HG03457 (cell line): ENCODE results near the gene ECI2.
"Not testable (repeated sequence)": the region's sequence is repeated elsewhere in the genome, so short reads cannot be mapped to it uniquely, and the experiment has no call there.

Experiments used
- ATAC-seq: cut with Tn5 transposase; IDR thresholded peaks from one replicate; pipeline ENCODE4 v1.9.1; 2021; ENCODE audit warnings: moderate number of reproducible peaks; ENCODE audit not compliant: unreplicated experiment

The ECI2 gene

DNA sequence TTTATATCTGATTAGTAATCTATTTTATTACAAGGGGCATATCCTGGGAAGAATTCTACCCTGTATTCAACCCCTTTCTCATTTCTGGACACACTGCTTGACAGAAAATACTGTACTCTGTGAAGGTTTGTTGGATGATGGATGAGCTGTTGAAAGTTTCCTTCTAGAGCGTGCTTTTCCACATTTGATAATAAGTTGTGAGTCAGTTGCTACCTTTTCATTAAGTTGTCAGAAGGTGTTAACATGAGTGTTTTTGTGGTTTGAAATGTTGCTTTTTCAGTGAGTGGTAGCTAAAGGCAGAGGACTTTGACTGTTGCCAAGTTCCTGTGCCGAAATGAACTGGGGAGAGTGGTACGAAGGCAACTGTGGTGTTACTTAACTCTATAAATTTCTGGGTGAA is 3.9 kb upstream of the ECI2 start:
- ATAC-seq: no peak

DNA sequence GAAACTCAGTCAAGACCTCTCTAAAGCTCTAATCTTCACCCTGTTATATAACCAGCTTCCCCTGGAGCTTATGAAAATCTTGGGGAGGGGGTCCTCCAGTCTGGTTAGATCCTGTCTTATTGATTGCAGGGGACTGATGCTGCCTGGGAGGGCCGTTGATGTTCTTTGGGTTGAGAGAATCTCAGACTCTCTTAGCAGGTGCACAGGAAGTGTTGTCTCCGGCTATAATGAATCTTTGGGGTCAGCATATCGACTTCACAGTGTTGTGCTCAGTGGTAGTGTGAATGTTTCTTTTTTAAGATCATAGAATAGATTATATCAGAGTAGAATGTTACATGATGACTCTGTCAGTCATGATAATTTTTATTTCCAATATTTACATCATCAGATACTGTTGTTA is 2.8 kb upstream of the ECI2 start:
- no peak for ATAC-seq

DNA sequence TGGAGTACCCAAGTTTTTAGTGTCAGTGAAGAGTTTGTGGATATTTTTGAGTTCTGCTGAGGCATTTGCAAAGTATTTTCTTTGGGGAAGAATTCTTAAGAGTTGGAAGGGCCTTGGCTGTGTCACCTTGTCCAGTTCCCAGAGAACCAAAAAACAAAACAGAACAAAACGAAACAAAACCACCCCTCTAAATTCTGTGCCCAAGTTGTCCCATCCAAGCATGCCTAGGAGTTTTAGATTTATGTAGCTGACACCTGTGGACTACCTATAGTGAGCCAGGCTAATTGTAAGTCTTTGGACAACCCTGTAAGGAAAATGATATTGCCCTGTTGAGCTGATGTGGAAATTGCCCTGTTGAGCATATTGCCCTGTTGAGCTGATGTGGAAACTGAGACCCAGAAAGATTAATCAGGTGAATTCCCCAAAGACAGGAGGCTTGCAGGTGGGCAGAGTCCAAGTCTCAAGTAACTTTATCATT is 1.0 kb upstream of the ECI2 start:
- no peak for ATAC-seq

DNA sequence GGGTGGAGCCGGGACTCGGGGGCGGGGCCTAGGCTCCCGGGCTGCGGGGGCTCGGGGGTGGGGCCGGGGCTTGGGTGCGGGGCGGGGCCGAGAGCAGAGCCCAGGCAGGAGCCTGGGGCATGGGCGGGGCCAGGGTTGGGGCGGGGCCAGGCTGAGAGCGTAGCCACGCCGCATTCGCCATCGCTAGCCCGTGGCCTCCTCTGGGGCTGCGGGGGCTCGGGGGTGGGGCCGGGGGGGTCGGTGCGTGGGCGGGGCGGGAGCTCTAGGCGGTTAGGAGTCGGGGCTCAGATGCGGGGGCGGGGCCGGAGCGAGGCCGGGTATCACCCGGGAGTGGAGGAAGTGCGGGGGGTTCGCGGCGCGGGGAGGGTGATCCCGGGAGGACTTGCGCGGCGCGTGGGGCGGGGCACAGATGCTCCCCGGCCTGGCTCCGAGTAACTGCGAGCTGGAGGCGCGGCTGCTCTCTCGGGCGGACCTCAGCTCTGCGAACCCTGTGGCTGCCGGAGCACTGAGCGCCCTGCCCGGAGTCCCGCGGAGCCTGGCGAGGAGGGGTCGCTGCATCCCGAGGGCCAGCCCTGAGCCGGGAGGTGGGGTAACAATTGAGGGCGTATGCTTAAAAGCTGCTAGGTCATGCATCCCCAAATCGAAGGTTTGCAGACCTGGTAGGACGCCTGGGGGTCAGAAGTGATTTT is 434 bp upstream of the ECI2 start:
- peak; percentile 51 for ATAC-seq

DNA sequence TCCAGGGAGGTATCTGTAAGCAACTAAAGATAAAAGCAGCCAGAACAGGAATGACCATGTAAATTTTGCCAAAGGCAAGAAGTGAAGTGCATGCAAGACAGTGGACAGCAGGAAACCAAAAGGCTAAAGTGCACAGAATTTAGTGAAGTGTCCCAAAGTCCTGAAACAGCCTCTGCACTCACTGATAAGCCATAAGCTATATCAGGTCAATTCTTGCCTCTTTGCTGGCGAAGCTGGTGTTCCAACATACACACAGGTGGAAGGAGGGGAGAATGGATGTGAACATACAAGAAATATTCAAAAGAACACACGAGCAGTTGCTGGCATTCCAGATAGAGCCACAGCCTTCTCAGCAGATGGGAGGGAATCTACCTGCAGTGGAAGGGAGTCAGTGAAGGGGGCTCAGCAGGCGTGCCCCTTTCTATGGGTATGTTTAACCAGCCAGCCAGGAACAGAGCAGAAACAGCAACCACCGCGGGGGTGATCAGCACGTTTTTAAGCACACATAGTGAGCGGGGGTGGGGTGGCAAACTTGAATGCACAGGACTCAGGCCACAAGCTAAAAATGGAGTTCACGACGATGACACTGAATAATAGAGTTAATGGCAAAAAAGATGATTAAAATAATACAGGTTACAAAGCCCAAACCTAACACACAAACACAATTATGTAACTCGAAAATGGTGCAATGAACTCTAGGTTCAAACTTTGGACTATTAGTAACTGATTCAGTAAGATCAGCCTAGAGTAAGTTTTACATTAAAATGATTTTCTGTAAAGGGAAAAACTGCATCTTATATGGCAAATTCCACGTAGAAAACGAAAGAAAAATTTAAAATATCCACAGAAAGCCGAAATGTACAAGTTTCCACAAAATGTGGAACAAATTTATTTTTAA is 1.2 kb downstream of the ECI2 start:
- no peak for ATAC-seq

DNA sequence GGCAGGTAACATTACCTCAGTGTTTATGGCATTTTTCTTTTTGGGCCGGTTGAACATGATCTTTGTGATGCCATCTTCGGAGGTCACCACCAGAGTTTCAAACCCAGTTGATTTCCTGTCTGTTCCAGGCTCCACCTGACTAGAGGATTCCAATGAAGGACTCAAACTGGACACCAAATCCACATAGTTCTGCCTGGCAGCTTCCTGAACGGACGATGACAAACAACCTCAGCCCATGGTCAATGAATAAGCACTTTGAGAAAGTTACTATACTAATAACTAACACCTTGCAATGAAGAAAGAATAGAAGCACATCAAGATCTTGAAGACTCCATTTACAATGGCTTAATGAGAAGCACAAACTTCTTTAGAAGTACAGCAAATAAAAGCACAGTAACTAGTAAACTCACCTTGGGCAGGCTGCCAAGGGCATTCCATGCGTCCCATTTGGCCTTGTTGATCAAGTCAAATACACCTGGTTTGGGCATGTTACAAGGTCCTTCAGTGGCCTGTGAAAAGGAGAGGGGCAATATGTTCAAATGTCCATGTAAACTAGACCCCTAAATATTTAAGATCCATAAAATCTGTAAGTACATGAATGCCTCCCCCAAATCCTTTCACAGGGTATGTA is 4.9 kb downstream of the ECI2 start:
- no peak for ATAC-seq

DNA sequence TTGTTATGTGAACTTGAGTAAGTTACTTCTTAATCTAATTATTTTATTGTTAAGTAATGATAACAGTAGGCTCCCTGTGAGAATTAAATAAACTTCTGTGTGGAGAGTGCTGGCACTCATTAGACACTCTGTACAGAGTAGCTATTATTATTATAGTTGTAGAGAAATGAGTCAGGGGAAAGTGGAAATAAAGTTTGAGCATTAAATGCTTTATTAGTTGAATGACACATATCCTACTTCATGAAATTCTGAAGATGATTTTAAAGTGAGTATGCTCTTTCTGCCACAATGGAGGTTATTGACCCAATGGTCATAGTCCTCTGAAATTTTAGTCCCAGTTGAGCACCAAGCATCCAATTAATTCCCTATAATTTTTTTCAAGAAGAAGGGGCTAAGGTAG is 5.9 kb downstream of the ECI2 start:
- no peak for ATAC-seq

DNA sequence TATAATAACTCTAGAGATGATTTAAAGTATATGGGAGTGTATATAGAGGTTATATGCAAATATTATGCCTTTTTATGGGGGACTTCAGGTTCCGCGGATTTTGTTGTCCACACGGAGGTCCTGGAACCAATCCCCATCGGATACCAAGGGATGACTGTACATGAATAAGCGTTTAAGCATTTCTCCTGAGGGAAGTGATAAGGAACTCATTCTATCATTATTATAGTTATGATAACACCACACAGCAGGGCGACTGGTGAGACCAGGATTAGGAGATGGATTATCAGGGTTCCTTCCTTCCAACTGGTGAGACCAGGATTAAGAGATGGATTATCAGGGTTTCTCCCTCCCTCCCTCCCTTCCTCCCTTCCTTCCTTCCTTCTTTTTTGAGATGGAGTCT is 6.6 kb downstream of the ECI2 start:
- ATAC-seq: no peak

DNA sequence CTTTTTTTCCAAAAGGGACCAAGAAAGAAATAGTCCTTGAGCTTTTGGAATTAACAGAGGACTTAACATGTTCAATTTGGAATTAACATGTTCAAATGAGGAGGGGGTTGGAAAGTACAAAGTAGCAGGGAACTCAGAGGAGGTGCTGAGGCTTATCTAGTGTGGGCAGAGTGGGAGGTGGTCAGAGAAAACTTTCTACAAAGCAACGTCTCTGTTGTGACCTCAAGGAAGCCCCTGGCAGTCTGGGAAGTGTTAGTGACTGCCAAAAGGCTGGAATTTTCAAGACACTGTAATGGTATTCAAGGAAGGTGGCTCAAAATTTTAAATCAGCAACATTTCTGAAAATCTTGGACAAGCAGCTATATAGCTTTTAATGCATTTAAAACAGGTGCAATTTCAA is 7.3 kb downstream of the ECI2 start:
- no peak for ATAC-seq

DNA sequence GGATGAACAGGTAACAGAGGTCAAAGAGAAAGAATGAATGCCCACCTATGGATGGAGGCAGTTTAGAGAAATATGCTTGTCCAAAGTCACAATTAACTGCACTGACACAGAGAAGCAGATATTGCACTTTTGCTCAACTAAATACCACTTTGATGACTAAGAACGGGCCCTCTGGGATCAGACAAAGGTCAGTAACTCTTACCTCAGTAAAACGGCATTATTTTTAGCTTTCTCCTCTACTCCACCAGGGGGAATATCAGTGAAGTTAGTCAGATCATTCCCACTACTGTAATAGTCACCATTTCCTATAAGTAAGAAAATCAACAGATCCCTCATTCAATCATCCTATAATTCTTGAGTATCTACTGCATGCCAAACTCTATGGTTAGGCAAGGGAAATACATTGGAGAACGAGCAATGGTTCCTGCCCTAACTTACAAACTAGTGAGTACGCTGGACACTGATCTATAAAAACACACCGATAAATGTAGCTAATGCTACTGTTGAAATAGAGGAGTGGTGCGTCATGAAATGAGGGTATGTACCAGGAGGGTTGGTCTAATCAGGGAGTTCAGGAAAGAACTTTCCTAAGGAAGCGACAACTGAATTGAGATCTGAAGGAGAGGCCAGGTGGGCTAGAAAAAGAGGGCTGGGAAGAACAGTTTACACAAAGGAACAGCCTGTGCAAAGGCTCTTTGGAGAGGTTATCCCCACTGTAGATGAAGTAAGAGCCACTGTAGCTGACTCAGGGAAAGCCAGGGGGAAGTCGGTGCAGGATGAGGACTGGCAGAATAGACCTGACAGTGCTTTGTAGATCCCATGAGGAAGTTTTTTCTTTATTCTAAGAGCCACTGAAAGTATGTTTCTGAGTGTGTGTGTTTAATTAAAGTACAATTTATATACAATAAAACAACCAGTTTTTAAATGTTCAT is 9.2 kb downstream of the ECI2 start:
- no peak for ATAC-seq

DNA sequence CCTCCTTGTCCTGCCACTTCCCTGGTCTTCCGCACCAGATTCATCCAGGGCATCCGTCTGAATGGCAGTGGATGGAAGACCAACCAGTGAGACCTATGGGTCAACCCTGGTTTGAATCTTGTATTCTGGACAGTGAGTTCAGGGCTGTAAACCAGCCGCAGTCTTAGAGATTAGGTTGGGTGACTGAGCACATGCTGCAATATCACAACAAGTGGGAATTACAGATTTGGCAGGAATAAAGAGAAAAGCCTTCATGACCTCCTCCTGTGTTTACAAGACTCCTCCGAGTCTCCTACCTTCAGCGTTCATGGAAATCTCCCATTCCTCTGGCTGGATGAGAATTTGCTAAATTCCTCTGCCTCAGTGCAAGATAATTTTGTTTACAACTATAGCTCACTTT is 9.9 kb downstream of the ECI2 start:
- ATAC-seq: no peak

DNA sequence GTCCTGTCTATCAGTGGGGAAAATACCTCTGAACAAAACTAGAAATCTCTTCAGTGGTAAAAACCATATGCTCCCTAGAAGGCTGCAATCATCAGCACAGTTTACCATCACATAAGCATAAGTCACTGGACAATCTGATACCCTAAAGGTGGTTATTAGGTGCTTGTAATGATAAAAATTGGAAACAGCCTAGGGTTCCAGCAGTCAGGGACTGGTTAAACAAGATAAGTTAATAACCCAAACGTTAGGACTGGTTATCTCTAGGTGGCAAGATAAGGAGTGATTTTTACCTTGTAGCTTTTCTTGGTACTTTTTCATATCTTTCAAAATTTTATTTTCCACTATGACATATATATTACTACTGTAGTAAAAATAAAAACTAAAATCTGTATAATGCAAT is 11.0 kb downstream of the ECI2 start:
- no peak for ATAC-seq

DNA sequence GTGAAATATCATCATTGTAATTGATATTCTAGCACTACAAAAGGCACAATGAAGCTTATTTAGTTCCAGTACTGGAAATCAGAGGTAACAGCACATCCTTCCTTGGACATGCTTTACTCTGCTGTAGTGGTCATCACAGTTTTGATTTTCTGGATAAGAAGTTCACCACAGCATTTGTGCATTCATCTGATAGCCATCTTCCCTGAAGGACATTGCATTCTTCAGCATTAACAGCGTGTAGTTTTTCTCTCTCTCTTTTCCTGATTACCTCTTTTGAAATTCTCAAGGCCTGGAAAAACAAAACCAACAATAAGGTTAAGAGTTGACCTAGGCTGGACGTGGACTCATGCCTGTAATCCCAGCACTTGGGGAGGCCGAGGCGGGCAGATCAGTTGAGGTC is 19.6 kb downstream of the ECI2 start:
- no peak for ATAC-seq

DNA sequence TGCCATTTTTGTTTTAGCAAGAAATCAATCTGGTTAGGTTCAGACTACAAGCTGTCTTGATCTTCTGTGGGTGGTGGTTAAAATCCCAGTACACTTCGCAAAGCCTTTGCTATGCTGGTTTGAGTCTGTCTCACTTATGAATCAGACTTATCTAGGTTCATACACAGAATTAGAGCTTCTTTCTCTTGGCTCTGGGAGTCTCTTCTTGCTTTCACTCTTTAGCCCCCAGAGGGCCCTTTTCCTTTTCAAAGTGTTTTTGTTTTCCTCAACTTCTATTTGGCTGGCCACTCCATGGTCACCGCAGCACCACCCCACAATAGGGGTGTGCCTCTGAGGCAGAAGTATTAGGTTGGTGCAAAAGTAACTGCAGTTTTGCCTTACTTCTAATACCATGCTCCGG is 21.3 kb downstream of the ECI2 start:
- ATAC-seq: no peak

DNA sequence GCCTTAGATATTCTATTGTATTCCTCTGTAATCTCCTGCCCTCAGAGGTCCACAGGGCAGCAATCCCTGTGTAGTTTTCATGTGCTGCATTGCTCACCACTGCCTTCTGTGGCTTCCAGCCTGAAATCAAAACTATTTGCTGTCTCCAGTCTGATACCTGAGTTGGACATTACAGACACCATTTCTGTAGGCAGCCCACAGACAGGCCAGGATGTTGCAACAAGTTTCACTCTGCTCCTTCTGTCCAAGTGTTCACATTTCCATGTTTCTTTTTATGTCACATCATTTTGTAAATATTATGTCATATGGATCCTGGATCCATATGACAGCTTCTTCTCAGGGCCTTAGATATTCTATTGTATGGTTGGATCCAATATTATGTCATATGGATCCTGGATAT is 21.7 kb downstream of the ECI2 start:
- ATAC-seq: no peak

DNA sequence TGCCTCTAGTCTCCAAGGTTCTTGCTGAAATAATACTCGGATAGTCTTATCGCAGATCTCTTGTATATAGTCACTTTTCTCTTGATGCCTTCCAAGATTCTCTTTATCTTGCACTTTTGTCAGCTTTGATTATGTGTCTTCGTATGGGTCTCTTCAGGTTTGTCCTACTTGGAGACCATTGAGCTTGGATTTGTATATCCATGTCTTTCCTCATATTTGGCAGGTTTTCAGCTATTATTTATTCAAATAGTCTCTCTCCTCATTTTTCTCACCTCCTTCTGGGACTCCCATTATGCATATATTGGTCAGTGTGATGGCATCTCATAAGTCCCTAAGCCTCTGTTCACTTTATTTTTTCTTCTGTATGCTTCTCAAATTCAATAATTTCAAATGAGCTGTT is 23.0 kb downstream of the ECI2 start:
- no peak for ATAC-seq

DNA sequence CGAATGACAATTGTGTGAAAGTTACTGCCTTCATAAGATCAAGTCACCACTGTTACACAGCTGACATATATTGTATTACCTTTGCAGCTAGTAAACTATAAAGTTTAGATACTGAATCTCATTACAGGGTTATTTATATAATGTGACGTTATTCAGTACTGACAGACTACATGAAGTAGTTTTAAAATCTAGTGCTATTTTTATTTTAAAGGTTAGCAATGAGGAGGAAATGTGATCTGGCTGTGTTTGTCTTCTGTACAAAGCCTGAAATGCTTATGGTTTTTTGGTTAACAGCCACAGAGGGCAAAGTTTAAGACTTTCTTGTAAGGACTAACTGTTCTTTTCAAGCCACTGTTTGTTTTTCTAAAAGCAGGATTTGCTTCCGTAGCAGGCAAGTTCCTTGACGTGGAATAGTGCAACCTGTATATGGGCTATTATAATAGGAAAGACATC is 26.0 kb downstream of the ECI2 start:
- not testable (repeated sequence) for ATAC-seq

DNA sequence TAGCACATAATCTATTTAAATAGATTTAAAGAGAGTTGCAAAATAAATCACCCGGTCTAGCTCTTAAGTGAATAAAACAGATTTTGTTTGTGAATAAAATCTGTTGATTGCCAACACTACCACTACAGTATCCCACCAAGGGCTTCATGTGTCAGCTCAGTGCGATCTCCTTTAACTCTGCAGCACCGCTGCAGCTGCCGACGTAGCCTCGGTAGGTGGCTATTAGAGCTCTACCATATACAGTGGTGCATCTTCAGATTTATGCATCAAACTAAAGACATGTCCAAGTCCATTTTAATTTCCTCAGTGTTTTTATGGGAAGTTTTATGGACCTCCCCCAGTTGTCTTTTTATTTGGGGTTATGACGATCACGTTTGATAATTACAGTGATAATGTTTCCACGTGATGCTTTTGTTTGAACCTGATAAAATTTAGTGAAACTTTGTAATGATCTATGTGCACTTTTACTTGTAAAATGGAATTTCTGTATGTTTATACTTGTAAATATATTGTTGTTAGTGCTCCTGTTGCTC is 26.7 kb downstream of the ECI2 start:
- ATAC-seq: no peak

DNA sequence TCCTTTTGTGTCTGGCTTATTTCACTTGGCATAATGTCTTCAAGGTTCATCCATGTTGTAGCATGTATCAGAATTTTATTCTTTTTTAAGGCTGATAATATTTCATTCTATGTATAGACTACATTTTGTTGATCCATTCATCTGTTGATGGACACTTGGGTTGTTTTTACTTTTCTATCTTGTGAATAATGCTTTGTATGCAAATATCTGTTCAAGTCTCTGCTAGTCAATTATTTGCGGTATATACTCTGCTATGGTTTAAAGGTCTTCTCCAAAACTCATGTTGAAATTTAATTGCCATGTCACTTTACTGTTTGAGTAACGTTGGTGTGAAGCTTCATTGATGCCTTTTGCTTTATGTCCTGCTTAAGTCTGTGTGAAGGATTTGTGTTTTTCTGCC is 27.5 kb downstream of the ECI2 start:
- no peak for ATAC-seq

DNA sequence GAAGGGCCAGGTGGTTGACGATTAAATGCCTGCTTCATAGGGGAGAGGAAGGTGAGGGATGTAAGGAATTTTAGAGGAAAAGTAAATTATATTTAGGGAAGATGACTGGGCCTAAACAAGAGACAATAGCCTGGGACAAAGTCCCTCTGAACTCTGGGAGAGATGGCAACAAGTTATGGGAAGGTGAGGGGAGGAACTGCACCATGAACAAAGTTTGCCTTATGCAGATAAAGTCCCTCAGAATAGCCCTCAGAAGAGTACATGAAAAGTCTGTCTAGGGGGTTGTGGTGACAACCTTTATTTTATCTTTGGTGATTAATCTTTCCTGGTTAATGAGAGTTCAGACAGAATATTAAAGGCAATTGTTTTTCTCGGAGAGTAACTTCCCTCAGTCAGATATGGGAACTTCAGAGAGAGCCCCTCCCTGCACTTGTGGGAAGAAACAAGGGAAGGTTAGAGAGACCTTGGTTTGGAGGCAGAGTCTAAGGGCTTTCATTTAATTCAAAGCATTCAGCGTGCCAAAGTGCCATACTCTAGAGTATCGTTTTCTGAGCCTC is 29.3 kb downstream of the ECI2 start:
- no peak for ATAC-seq
